SU-DHL-6 (cell line): ENCODE measurements around the gene SETD4.

Source experiments
- H2AFZ ChIP-seq: fragments of 200-600 bp; sonication (generic); 2 replicates; pipeline ENCODE4 v1.6.1; 2014; ENCODE audit warnings: low read depth, mild to moderate bottlenecking, moderate library complexity, mixed read lengths, antibody characterized with exemption, low read length; ENCODE audit not compliant: severe bottlenecking
- H3F3A ChIP-seq: fragments of 200-600 bp; shearing (Covaris generic); 2 replicates; pipeline ENCODE4 v1.6.0; 2016; ENCODE audit warnings: antibody characterized with exemption, mild to moderate bottlenecking; ENCODE audit not compliant: insufficient read depth
- H3K27ac ChIP-seq: fragments of 200-600 bp; sonication (generic); 2 replicates; pipeline ENCODE4 v1.5.1; 2016; ENCODE audit warnings: low read depth, mild to moderate bottlenecking, low read length, moderate library complexity, mixed read lengths
- H3K27me3 ChIP-seq: fragments of 200-600 bp; sonication (generic), shearing (Covaris generic); 2 replicates; pipeline ENCODE4 v1.6.0; 2014; ENCODE audit warnings: mild to moderate bottlenecking, low read length
- H3K36me3 ChIP-seq: fragments of 200-600 bp; sonication (generic); 2 replicates; pipeline ENCODE4 v1.6.1; 2014; ENCODE audit warnings: mild to moderate bottlenecking, low read length, mixed read lengths
- H3K4me2 ChIP-seq: fragments of 300-600, 200-600 bp; shearing (Covaris generic), sonication (generic); 2 replicates; pipeline ENCODE4 v1.6.0; 2014; ENCODE audit warnings: low read length, low read depth, mild to moderate bottlenecking; ENCODE audit not compliant: poor library complexity, severe bottlenecking
- H3K4me3 ChIP-seq: fragments of 200-600 bp; sonication (generic); 2 replicates; pipeline ENCODE4 v1.5.1; 2014; ENCODE audit warnings: antibody characterized with exemption, low read length, mild to moderate bottlenecking, mixed read lengths; ENCODE audit not compliant: insufficient read depth, poor library complexity, severe bottlenecking
- H3K79me2 ChIP-seq: fragments of 200-600 bp; sonication (generic); 2 replicates; pipeline ENCODE4 v1.6.1; 2014; ENCODE audit warnings: mild to moderate bottlenecking, low read length, moderate library complexity; ENCODE audit not compliant: insufficient read depth
- H3K9ac ChIP-seq: fragments of 200-600 bp; sonication (generic); 2 replicates; pipeline ENCODE4 v1.7.0; 2014; ENCODE audit warnings: mild to moderate bottlenecking, low read length
- H3K9me2 ChIP-seq: fragments of 200-600 bp; sonication (generic); replicated peaks from 2 replicates; pipeline ENCODE4 v1.6.1; 2014; ENCODE audit warnings: low read length; ENCODE audit not compliant: insufficient read depth
- H3K9me3 ChIP-seq: fragments of 200-600 bp; sonication (generic); 2 replicates; pipeline ENCODE4 v1.6.1; 2014; ENCODE audit warnings: low read length, mixed read lengths; ENCODE audit not compliant: insufficient read depth
- H4K20me1 ChIP-seq: fragments of 200-600 bp; sonication (generic); 2 replicates; pipeline ENCODE4 v1.6.1; 2014; ENCODE audit warnings: low read depth, mild to moderate bottlenecking, antibody characterized with exemption, low read length, moderate library complexity, mixed read lengths
- CTCF ChIP-seq: fragments of 200-600 bp; sonication (generic); IDR thresholded peaks from one replicate; pipeline ENCODE4 v1.5.1; 2017; ENCODE audit warnings: antibody characterized with exemption, mild to moderate bottlenecking, low read length, moderate library complexity; ENCODE audit not compliant: insufficient read depth, poor library complexity, severe bottlenecking
- EZH2phosphoT487 ChIP-seq: fragments of 200-600 bp; sonication (generic), shearing (Covaris generic); conservative IDR thresholded peaks from 2 replicates; pipeline ENCODE4 v1.6.1; 2018; ENCODE audit warnings: mild to moderate bottlenecking, antibody characterized with exemption, low read length, moderate library complexity, mixed read lengths

The SETD4 gene

GRCh38 chr21:36023092-36023480 lies 37.2 kb downstream of the SETD4 start:
- H3K4me2 ChIP-seq = no peak overlapping the region
- no peaks in the 10 kb centered on the region for H3F3A ChIP-seq
- no peaks in the 10 kb centered on the region for H3K36me3 ChIP-seq
- no peak overlapping the region for H2AFZ ChIP-seq
- H3K79me2 ChIP-seq = no peaks in the 10 kb centered on the region
- H3K9ac ChIP-seq = no peak overlapping the region
- no peaks in the 10 kb centered on the region for H3K9me2 ChIP-seq
- H4K20me1 ChIP-seq = no peaks in the 10 kb centered on the region
- no peak overlapping the region for H3K4me3 ChIP-seq
- H3K27ac ChIP-seq = no peak overlapping the region
- H3K27me3 ChIP-seq = no peaks in the 10 kb centered on the region
- no peak for TF ChIP-seq EZH2phosphoT487
- H3K9me3 ChIP-seq = no peaks in the 10 kb centered on the region

- no peaks in the 10 kb centered on the region for H3F3A ChIP-seq
- H3K9me3 ChIP-seq = no peaks in the 10 kb centered on the region
- no peak overlapping the region for H3K4me3 ChIP-seq
- no peaks in the 10 kb centered on the region for H4K20me1 ChIP-seq
- no peak overlapping the region for H3K4me2 ChIP-seq
- H3K27ac ChIP-seq = no peak overlapping the region
- H3K36me3 ChIP-seq = no peaks in the 10 kb centered on the region
- no peaks in the 10 kb centered on the region for H3K27me3 ChIP-seq
- H3K79me2 ChIP-seq = no peaks in the 10 kb centered on the region
- H3K9me2 ChIP-seq = no peaks in the 10 kb centered on the region
- H2AFZ ChIP-seq = no peak overlapping the region
- H3K9ac ChIP-seq = no peak overlapping the region
- TF ChIP-seq CTCF (no peak), EZH2phosphoT487 (no peak)
Measured at GRCh38 chr21:36022427-36023091, 37.8 kb downstream of the SETD4 start.

GRCh38 chr21:36021251-36021837 lies 39.0 kb downstream of the SETD4 start:
- Histone ChIP-seq H3K79me2 (no peaks in the 10 kb centered on the region), H3F3A (no peaks in the 10 kb centered on the region), H4K20me1 (no peaks in the 10 kb centered on the region), H3K27me3 (no peaks in the 10 kb centered on the region), H3K9me3 (no peaks in the 10 kb centered on the region), H3K27ac (no peak overlapping the region), H2AFZ (no peak overlapping the region), H3K4me3 (no peak overlapping the region), H3K36me3 (no peaks in the 10 kb centered on the region), H3K9ac (no peak overlapping the region), H3K9me2 (no peaks in the 10 kb centered on the region), H3K4me2 (no peak overlapping the region)
- TF ChIP-seq EZH2phosphoT487 = no peak
- no peak for TF ChIP-seq CTCF

GRCh38 chr21:36015045-36015444 lies 45.3 kb downstream of the SETD4 start:
- Histone ChIP-seq H4K20me1 (no peaks in the 10 kb centered on the region), H3K27me3 (no peaks in the 10 kb centered on the region), H3K9ac (no peak overlapping the region), H2AFZ (no peak overlapping the region), H3F3A (no peaks in the 10 kb centered on the region), H3K9me2 (no peaks in the 10 kb centered on the region), H3K9me3 (no peaks in the 10 kb centered on the region), H3K79me2 (no peaks in the 10 kb centered on the region), H3K4me2 (no peak overlapping the region), H3K36me3 (no peaks in the 10 kb centered on the region), H3K27ac (no peak overlapping the region), H3K4me3 (no peak overlapping the region)
- TF ChIP-seq EZH2phosphoT487 = no peak
- no peak for TF ChIP-seq CTCF
